IMR-90 (cell line): ENCODE results near the gene DBN1.
A peak's percentile ranks its signal among the peaks of the same experiment; 100 is the strongest.

ENCODE experiments used
- CEBPB ChIP-seq: IDR thresholded peaks from 2 replicates; pipeline ENCODE4 v1.6.1; 2012; ENCODE audit warnings: low read depth, low read length, improper control_type of control experiment
- CHD1 ChIP-seq: IDR thresholded peaks from 2 replicates; pipeline ENCODE4 v1.6.1; 2012; ENCODE audit warnings: low read depth, low read length, improper control_type of control experiment
- CTCF ChIP-seq: conservative IDR thresholded peaks from 2 replicates; pipeline ENCODE4 v1.5.1; 2012; ENCODE audit warnings: mild to moderate bottlenecking, low read depth, low read length, improper control_type of control experiment
- FOS ChIP-seq: fragments of 150-350 bp; IDR thresholded peaks from 2 replicates; pipeline ENCODE4 v1.6.1; 2016; ENCODE audit warnings: low read depth, low read length
- MAZ ChIP-seq: IDR thresholded peaks from 2 replicates; pipeline ENCODE4 v1.6.1; 2012; ENCODE audit warnings: low read depth, mild to moderate bottlenecking, low read length, improper control_type of control experiment, moderate library complexity, borderline replicate concordance
- MXI1 ChIP-seq: IDR thresholded peaks from 2 replicates; pipeline ENCODE4 v1.6.1; 2012; ENCODE audit warnings: low read depth, mild to moderate bottlenecking, low read length, moderate library complexity, borderline replicate concordance
- POLR2A ChIP-seq: IDR thresholded peaks from 2 replicates; pipeline ENCODE4 v1.6.1; 2012; ENCODE audit warnings: mild to moderate bottlenecking, low read depth, low read length
- RAD21 ChIP-seq: IDR thresholded peaks from 2 replicates; pipeline ENCODE4 v1.6.1; 2012; ENCODE audit warnings: low read length, improper control_type of control experiment
- RCOR1 ChIP-seq: IDR thresholded peaks from 2 replicates; pipeline ENCODE4 v1.6.1; 2012; ENCODE audit warnings: mild to moderate bottlenecking, low read length, improper control_type of control experiment; ENCODE audit not compliant: insufficient replicate concordance
- SMC3 ChIP-seq: fragments of 150-350 bp; IDR thresholded peaks from 2 replicates; pipeline ENCODE4 v1.6.1; 2016; ENCODE audit warnings: low read depth, mild to moderate bottlenecking, antibody characterized with exemption, low read length, moderate library complexity

GRCh38 chr5:177454397-177455035 lies 18.9 kb downstream of the DBN1 start:
- TF ChIP-seq CTCF (peak; percentile 99), RAD21 (peak; percentile 88), FOS (peak; percentile 76), CHD1 (0 out of 2 replicates have a peak, but pooled peaks have one; percentile 45), CEBPB (no peak; the same call in 1 of the 2 replicates), POLR2A (0 out of 2 replicates have a peak, but pooled peaks have one; percentile 24), RCOR1 (peak; percentile 36), MAZ (peak; percentile 95), MXI1 (peak; percentile 49; the same call in 1 of the 2 replicates), SMC3 (peak; percentile 96)
